Activated T-helper 1 cell treated with Interleukin-2 at 50 U/mL for 16 hours (primary cell): ENCODE measurements around the gene BPIFB4.

Experiments
- DNase-seq: peaks from one replicate; pipeline ENCODE4 v3.0.0-alpha.2; 2020; ENCODE audit warnings: low read depth

BPIFB4 gene

DNA sequence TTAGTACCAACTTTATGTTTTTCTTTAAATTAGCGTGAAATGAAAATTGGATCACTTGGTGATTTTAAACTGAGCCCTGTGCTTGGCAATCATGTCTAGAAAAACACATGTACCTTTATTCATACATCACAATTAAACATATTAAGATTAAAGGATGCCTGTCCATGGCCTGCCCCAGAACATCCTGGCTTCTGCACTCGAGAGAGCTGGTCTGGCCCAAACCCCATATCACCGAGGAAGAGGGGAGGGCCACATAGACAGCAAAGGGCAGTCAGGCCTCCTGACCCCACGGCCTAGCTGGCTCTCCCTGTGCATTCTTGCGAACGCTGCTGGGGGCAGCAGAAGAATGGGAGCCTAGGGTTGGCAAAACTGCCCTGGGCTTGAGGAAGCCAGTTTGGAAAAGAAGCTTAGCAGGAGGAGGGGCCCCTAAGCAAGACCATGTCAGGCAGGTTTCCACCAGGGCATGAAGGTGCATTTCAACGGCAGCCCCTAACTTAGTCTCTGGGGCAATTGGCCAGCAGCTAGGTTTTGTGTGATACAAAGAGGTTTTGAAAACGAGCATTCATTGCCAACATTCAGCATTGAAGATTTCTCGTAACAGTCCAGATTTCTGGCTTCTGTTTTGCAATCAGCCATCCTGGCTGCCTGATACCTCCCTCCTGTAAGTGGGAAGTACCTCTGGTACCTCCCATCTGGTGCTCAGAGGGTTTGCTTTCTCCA, 17.2 kb upstream of the BPIFB4 start:
- DNase-seq = no peak

DNA sequence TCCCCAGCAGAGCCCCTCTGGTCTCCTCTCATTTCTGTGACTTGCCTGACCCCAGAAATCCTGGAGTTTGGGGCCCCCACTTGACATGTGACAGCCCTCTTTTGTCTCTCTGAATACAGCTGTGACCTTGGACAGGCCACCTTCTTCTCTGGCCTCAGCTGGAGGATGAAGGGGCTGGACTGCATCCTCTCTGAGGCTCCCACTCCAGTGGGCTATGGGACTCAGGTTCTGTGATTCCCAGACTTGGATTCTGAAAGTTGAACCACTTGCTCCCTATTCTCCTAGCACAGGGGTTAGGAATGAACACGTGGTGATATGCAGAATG, 16.7 kb upstream of the BPIFB4 start:
- DNase-seq = no peak

DNA sequence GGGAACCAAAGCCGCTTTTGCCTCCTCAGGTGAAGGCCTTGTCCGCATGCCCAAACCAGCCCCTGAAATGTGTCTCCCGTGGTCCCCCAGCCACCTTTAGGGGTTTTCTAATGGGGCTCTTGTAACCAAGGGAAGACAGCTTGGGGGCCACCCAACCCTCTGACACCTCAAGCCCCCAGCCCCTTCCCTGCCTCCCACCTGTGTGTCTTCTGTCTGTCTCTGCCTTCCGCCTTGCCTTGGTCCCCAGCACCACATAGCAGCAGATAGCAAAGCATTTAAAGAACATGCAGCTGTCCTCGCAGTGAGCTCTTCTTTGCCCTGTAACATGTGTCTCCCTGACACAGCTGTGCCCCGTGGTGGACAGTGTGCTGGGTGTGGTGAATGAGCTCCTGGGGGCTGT, 16.2 kb upstream of the BPIFB4 start:
- no peak for DNase-seq

DNA sequence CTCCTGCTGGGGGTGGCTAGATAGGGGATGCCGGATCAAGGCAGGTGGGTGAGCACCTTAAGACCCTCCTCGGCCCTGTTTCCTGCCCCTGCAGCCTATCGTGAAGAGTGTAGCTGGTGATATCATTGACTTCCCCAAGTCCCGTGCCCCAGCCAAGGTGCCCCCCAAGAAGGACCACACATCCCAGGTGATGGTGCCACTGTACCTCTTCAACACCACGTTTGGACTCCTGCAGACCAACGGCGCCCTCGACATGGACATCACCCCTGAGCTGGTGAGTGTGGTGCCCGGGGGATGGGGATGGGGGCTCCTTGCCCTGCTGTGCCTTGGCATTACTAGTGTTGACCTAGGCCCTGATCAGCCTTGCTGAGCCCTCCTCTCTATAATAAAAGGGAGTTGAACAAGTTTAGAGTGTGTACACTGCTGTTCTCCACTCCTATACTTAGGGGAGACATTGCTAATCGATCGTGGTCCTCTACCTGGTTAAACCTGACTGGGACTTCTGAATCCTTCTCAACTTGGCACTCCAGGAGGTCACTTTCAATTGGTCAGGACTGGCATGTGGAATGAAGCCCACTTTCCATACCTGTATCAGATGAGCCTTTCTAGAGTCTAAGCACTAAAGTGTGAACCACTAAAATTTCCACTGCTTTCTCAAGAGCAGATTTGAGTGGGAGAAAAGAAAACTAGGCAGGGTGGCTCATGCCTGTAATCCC, 14.7 kb upstream of the BPIFB4 start:
- DNase-seq = no peak

DNA sequence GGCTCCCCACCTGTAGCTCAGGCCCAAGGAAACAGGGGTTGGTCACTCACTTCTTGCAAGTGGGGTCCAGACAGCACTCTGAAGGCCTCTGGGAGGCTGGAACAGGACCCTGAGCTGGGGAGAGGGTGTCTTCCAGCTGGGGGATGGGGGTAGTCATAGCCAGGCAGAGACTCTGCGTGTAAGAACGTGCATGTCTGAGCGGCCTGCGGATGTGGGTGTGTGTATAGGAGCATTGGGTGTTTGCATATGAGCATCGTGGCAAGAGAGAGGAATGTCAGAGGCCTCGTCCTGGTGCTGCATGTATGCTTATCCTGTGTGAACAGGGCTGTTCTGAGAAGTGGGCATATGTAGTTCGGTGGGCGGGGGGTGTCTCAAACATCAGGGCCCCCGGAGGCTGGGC, 13.7 kb upstream of the BPIFB4 start:
- no peak for DNase-seq

DNA sequence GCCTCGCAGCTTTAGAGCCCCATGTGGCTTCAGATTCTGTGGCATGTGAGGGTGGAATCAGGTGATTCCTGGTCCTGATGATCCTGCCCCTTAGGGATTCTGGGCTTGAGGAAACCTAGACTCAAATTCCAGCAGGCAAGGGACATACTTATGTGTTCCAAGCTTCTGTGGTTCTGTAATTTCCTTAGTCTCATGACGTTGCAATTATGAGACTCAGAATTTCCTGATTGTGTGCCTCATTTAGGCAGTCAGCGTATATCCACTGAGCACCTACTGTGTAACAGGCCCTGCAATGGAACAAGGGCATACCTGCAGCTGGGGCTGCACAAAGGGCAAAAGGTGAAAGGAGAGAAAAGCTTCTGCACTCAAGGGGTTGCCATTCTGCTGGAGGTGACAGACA, 11.6 kb upstream of the BPIFB4 start:
- no peak for DNase-seq

DNA sequence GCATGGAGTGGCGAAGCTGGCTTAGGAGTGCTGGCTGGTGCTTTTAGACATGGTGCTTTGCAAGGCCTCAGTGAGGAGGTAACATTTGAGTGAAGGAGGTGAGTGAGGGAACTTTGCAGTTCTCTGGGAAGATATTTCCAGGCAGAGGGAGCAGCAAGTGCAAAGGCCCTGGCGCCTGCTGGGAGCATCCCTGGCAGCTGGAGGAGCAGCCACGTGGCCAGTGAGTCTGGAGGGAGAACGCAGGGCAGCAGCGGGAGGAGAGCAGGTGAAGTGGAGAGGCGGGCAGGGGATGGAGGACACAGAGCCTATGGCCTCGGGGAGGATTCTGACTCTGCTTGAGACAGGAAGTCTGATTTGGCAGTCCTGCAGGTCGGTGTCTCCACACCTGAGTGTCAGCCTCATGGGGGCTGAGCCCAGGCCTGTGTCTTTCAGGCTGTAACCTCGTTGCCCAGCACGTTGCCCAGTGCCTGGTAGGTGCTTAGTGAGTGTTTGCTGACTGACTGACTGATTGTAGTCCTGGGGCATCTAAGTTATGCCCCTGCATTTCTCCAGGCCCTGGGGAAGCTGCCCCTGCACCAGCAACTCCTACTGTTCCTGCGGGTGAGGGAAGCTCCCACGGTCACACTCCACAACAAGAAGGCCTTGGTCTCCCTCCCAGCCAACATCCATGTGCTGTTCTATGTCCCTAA, 11.0 kb upstream of the BPIFB4 start:
- DNase-seq = no peak

DNA sequence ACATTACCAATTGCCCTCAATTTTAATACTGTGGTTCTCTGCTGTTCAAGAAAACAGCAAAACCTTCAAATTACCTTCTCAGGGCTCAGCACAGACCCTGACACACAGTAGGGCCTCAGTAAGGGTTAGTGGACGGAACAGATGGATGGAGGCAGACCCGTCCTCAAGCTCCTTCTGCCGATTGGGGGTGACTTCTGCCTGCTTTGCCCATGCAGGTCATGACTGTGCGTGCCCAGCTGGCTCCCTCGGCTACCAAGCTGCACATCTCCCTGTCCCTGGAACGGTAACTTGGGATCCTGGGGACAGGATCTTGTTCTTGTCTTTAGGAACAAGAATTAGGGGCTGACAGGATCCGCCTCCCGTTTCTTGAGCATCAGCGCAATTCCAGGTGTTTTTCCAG, 9.8 kb upstream of the BPIFB4 start:
- no peak for DNase-seq

DNA sequence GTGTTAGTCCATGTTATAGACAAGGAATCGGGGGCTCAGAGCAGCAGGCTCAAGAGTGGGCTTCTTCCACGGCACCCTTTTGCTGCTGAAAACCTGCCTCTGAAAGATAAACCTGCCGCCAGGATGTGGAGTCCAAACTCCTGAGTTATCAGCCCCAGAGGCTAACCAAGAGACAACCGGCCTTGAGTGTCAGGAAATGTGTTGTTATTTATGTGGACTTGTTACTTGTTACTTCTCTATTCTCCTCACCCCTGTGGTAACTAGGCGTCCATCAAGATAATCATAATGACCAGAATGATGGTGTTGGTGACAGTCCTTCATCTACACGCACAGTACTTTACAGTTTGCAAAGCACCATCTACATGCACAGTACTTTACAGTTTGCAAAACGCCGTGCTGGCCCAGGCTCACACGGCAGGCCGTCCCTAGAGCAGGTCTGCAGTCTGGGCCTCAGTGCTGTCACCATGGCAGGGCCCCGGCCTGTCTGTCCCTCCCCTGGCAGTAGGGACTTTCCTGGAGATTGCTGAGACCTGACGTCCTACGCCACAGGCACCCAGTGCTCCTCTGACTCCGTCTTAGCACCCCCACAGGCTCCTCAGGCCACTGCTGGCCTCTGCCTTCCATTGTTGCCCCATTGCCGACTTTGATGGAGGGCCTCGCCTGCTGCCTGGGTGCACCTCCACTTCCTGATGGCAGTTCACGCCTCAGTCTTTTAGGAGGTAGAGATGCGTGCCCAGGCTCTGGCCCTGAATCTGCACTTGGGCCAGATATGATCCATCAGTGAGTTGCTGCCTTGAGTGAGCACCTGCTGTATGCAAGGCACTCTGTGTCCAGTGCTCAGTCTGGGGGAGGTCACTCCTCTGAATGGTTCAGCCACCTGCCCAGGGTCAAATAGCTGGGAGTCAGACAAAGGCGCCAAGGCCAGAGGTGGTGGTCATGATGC, 9.1 kb upstream of the BPIFB4 start:
- DNase-seq = no peak

DNA sequence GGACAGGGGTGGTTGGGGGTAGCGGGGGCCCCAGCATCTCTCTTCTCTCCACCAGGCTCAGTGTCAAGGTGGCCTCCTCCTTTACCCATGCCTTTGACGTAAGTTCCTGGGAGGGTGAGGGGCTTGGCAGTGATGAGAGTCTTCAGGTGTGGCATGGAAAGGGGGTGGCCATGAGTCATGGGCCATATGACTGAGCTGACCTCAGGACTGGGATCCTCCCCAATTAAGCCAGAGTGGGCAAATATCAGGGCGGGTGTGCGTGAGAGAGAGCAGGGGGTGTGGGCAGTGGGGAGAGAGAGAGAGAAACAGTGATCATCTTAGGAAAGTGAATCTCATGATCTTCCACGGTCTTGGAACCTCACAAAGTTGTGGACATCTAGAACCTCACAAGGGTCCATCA, 8.2 kb upstream of the BPIFB4 start:
- no peak for DNase-seq

DNA sequence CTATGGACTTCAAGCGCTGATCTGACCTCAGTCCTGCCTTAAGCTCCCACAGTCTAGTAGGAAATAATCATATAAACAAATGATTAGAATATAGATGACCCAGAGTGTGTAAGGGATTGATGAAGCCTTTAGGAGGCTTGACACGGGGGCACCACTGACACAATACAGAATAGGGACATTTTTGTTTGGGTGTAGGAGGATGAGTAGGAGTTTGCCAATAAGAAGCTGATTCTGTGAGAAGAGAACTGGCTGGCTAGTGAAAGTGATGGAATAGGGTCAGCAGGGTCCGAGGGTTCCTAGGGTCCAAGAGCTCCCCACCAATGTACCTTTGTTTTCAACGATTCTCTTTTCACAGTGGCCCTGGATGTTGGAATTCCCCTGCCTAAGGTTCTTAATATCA, 7.1 kb upstream of the BPIFB4 start:
- DNase-seq = no peak

DNA sequence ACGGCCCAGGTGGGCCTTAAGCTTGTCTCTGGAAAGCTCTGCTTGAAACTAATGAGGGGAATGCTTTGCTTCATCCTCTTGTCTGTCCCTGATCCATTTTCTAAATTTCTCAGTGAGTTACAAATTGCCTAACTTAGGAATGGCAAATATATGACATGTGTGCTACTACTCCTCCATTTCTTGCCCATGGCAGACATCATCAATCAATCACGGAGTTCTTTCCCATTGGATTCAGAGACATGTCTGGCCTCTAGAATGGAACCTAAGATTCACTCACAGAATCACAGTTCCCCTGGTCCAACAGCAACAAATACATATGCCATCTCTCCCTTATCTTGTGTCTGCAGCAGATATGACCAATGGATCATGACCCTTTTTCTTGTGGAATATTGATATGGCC, 6.6 kb upstream of the BPIFB4 start:
- DNase-seq = no peak

DNA sequence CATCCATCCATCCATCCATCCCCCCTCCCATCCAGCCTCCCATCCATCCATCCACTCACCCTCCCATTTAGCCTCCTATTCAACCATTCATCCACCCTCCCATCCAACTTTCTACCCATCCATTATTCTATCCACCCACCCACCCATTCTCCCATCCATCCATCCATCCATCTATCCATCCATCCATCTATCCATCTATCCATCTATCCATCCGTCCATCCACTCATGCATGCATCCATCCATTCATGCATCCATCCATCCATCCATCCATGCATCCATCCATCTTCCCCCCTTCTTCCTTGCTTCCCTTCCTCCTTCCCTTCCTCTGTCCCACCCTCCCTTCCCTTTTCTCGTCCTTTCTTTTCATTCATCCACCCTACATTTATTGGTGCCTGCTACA, 4.8 kb upstream of the BPIFB4 start:
- no peak for DNase-seq

DNA sequence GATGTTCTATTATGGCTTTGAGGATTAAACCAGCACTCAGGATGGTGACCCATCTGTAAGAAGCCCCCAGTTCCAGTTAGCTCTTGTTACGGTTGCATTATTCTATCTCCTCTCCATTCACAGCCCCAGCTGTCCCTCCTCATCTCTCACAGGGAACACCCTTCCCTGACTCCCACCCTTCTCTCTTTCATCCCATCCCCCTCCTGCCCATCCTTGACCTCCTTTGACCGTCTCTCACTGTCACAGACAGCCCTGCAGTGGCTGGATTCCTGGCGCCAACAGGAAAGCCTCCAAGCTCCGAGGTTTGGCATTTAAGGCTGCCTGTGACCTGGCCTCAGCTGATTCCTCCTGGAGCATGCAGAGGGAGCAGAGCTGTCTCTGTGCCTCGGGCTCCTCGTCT, 4.2 kb upstream of the BPIFB4 start:
- DNase-seq = no peak

DNA sequence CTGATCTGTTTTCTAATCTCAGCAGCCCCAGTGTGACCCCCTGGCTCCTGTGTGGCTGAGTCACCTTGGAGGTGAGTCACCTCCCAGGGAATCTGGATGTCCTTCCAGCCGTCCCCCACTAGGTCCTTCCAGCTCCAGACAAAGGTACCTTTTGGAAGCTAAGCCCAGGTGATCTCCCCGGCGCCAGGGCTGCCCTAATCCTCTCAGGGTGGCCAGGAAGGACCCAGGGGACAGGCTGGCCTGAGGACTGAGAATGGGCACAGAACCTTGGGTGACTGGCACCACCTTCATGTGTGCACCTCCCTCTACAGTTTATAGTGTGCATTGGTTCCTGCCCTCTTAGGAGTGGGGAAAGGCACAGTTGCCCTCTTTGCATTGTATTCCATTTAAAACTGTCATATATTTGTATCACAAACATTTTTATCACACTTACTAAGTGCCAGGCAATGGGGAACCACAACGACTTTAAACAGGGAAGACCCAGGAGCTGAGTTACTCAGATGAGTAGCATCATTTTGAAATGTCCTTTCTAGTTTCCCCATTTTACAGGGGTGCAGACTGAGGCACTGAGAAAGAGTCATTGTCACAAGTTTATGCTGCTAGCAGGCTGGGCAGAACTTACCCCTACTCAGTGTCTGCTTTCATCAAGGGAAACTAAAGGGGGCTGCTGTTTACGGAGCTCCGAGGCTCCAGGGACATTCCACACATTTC, 2.6 kb upstream of the BPIFB4 start:
- no peak for DNase-seq

DNA sequence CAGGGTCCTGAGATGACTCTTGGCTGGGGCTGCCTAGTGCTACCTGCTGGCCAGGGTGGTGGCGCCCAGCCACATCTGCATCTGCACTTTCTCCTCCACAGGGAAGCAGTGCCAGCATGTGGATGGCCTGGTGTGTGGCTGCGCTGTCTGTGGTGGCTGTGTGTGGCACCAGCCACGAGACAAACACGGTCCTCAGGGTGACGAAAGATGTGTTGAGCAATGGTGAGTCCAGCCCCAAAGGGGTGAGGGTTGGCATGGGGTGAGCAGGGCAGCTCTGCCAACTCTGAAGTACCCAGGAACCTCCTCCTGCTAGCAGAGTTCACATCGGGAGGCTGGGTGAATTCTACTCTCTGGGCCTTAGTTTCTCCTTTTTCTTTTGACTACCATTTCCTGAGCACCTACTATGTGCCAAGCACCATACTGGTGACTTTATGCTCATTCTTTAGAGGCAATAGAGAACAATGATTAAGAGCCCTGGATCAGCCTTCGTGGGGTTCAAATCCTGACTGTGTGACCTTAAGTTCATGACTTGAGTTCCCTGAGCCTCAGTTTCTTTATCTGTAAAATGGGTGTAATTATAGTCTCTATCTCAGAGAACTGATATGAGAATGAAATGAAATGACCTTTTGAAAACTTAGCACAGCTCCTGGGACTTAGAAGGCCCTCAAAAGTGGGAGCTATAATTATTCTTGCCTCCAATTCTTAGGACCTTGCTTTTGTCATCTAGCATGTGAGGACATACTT, 2.1 kb downstream of the BPIFB4 start:
- DNase-seq = no peak

DNA sequence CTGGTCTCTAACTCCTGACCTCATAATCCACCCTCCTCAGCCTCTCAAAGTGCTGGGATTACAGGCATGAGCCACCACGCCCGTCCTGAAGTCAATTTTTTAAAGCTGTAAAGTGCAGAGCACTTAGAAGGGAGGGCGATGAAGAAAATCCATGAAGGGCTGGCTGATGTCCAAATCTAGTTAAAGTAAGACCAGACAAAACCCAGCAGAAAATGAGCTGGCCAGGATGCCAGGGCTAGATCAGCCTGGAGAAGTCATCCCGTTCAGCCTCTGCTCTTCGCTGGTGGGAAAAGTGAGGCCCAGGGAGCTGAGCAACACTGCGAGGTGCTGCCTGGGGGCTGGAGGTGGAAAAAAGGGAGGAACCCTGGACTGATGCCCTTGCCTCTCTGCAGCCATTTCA, 3.1 kb downstream of the BPIFB4 start:
- no peak for DNase-seq

DNA sequence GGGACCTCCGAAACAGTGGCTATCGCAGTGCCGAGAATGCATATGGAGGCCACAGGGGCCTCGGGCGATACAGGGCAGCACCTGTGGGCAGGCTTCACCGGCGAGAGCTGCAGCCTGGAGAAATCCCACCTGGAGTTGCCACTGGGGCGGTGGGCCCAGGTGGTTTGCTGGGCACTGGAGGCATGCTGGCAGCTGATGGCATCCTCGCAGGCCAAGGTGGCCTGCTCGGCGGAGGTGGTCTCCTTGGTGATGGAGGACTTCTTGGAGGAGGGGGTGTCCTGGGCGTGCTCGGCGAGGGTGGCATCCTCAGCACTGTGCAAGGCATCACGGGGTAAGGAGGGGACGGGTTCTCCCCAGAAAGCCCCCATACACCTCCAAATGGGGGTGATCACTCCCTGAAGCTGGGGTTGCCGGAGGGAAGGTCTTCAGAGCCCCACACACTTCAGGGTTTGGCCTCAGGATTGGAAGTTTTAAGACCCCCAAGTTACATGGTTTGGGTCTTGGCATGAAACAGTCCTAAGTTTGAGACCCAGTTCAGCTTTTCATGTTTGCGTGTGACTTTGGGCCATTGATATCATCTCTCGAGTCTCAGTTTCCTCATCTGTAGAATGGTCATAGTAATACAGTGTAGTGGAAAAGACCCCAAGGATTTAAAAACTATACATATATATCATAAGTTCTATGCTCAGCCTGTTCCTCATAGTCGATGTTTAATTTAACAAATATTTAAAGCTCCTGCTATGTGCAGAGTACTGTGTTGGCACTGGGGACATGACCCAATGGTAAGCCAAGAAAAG, 4.3 kb downstream of the BPIFB4 start:
- DNase-seq = no peak

DNA sequence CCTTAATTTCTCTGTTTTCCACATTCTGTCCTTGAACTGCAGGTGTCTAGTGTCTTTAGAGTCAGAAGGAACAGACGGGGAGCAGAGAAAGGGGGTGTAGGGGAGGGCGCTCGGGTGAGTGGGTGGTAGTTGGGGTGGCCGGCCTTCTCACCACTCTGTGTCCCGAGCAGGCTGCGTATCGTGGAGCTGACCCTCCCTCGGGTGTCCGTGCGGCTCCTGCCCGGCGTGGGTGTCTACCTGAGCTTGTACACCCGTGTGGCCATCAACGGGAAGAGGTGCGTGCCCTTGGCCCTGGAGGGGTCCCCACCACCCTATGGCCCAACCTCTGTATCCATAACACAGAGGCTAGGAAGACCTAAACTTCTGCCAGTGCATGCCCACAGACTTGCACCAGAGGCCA, 5.3 kb downstream of the BPIFB4 start:
- no peak for DNase-seq

DNA sequence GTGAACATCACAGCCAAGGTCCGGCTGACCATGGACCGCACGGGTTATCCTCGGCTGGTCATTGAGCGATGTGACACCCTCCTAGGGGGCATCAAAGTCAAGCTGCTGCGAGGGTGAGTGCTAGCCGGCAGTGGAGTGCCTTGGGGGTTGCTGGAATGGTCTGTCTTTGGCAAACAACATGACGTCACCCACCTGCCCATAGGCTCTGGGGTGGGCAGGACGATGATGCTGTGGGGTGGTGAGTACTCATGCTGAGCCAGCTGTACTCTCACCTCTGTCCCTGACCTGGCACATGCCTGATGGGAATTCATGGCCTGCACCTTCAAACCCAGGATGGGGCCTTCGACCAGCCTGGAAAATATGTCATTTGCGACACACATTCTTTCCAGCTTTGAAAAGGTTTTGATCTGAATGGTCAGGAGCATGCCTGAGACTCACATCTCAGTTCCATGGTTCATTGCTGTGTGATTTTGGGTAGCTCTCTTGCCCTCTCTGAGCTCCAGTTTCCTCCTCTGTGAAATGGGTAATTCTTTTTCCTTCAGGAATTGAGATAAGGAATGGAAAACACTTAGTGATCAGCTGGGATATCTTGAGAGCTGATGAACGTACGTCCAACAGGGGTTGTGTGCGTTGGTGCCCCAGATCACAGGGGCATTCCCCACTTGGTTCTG, 6.7 kb downstream of the BPIFB4 start:
- DNase-seq = no peak
